K562 (cell line): ENCODE results near the gene RUNX1. TPM values are rescaled to one million over a fixed set of nuclear protein-coding genes. Genes with fewer than 3 reads are reported as not detected.

Experiments
- SMARCC2 ChIP-seq: fragments of 450-650 bp; IDR thresholded peaks from 2 replicates; pipeline ENCODE4 v1.6.1; 2017; ENCODE audit warnings: antibody characterized with exemption, moderate library complexity, mild to moderate bottlenecking, low read depth
- polyA plus RNA-seq, 8 experiments: library from polyadenylated mRNA; depleted of rRNA in 4 of 8; stranded (reverse) in 5 of 8; unstranded in 3 of 8; fragments of >200 nt; fragmentation: Nextera tagmentation in 2 of 8; fragmentation: Illumina TruSeq in 1 of 8; extraction: Ambion mirVana in 2 of 8; extraction: Trizol in 1 of 8; gene quantifications; 2 replicates each; pipeline versions ENCODE4 v1.2.1 to v1.2.3, GENCODE V29; 2011 to 2014; ENCODE audit warnings: inconsistent platforms in 1 of 8, missing spikeins in 1 of 8
- total RNA-seq, 7 experiments: library from RNA; depleted of rRNA in 6 of 7; stranded (reverse); fragments of >200 nt in 6 of 7; fragmentation: Illumina TruSeq in 2 of 7; extraction: Trizol in 2 of 7; gene quantifications; 2 replicates each; pipeline versions ENCODE4 v1.2.1 to v1.2.3, GENCODE V29; 2011 to 2021; ENCODE audit warnings: low replicate concordance in 1 of 7
- TF ChIP-seq, protein P1 (sequence below), 2 experiments: fragments of 450-650 bp in 1 of 2; sonication (generic) in 1 of 2; formaldehyde crosslinking in 1 of 2; IDR thresholded peaks; 2 replicates each; pipeline versions ENCODE4 v1.7.1 to v1.9.0; 2016 to 2022; ENCODE audit warnings: inconsistent platforms in 1 of 2, mild to moderate bottlenecking in 1 of 2, missing genetic modification reagents in 1 of 2
- TF ChIP-seq, protein P2 (sequence below), 3 experiments: IDR thresholded peaks in 2 of 3; conservative IDR thresholded peaks in 1 of 3; 2 replicates each; pipeline ENCODE4 v1.5.1; 2011 to 2012; ENCODE audit warnings: low read length in 3 of 3, mild to moderate bottlenecking in 3 of 3, control low read depth in 2 of 3, improper control_type of control experiment in 1 of 3, inconsistent platforms in 1 of 3, low read depth in 1 of 3, mixed read lengths in 1 of 3, moderate library complexity in 1 of 3; ENCODE audit not compliant: insufficient read depth in 2 of 3
- TF ChIP-seq, protein P3 (sequence below): sonication (generic); formaldehyde crosslinking; IDR thresholded peaks from 2 replicates; pipeline ENCODE4 v1.8.1; 2022; ENCODE audit warnings: missing genetic modification reagents

RUNX1 gene
- total and polyA plus RNA-seq, 9 of the 15 experiments (the other 6 are each of a cell fraction or from before 2014, with no cell fraction given) = 2.2 to 68.6 (median 17.8) TPM

DNA sequence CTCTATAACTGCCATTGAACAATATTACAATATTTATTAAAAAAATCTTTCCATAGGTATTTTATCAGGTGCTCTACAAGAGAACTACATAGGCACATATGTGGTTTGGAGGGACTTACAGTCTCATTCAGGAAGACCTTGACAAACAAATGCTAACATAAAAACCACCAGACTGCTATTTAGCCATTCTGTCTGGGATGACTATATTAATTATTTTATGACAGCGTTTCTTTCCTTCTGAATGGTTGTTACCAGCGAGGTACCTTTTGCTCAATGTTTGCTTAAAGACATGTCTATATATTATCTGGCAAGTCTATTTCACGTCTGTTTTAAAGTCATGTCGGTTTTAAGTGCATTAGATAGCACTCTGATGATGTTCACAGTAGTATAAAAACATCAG lies 69.7 kb downstream of the RUNX1 start (continued):
- TF ChIP-seq, protein P1, sequence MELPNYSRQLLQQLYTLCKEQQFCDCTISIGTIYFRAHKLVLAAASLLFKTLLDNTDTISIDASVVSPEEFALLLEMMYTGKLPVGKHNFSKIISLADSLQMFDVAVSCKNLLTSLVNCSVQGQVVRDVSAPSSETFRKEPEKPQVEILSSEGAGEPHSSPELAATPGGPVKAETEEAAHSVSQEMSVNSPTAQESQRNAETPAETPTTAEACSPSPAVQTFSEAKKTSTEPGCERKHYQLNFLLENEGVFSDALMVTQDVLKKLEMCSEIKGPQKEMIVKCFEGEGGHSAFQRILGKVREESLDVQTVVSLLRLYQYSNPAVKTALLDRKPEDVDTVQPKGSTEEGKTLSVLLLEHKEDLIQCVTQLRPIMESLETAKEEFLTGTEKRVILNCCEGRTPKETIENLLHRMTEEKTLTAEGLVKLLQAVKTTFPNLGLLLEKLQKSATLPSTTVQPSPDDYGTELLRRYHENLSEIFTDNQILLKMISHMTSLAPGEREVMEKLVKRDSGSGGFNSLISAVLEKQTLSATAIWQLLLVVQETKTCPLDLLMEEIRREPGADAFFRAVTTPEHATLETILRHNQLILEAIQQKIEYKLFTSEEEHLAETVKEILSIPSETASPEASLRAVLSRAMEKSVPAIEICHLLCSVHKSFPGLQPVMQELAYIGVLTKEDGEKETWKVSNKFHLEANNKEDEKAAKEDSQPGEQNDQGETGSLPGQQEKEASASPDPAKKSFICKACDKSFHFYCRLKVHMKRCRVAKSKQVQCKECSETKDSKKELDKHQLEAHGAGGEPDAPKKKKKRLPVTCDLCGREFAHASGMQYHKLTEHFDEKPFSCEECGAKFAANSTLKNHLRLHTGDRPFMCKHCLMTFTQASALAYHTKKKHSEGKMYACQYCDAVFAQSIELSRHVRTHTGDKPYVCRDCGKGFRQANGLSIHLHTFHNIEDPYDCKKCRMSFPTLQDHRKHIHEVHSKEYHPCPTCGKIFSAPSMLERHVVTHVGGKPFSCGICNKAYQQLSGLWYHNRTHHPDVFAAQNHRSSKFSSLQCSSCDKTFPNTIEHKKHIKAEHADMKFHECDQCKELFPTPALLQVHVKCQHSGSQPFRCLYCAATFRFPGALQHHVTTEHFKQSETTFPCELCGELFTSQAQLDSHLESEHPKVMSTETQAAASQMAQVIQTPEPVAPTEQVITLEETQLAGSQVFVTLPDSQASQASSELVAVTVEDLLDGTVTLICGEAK (IDR thresholded peaks at IDR 0.05) = no peak
- TF ChIP-seq, protein P1 (CRISPR knock-in tag; IDR thresholded peaks at IDR 0.05) = no peak
- no peak for TF ChIP-seq SMARCC2
- TF ChIP-seq, protein P2, sequence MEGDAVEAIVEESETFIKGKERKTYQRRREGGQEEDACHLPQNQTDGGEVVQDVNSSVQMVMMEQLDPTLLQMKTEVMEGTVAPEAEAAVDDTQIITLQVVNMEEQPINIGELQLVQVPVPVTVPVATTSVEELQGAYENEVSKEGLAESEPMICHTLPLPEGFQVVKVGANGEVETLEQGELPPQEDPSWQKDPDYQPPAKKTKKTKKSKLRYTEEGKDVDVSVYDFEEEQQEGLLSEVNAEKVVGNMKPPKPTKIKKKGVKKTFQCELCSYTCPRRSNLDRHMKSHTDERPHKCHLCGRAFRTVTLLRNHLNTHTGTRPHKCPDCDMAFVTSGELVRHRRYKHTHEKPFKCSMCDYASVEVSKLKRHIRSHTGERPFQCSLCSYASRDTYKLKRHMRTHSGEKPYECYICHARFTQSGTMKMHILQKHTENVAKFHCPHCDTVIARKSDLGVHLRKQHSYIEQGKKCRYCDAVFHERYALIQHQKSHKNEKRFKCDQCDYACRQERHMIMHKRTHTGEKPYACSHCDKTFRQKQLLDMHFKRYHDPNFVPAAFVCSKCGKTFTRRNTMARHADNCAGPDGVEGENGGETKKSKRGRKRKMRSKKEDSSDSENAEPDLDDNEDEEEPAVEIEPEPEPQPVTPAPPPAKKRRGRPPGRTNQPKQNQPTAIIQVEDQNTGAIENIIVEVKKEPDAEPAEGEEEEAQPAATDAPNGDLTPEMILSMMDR (IDR thresholded peaks at IDR 0.05 in 2 of 3, conservative IDR thresholded peaks at IDR 0.05 in 1 of 3; ENCODE audit: insufficient read depth in 2 of 3, low read depth in 1 of 3, low read length in 3 of 3) = no peak
- TF ChIP-seq, protein P3, sequence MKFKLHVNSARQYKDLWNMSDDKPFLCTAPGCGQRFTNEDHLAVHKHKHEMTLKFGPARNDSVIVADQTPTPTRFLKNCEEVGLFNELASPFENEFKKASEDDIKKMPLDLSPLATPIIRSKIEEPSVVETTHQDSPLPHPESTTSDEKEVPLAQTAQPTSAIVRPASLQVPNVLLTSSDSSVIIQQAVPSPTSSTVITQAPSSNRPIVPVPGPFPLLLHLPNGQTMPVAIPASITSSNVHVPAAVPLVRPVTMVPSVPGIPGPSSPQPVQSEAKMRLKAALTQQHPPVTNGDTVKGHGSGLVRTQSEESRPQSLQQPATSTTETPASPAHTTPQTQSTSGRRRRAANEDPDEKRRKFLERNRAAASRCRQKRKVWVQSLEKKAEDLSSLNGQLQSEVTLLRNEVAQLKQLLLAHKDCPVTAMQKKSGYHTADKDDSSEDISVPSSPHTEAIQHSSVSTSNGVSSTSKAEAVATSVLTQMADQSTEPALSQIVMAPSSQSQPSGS = no peak
